Activated CD4-positive, CD25-positive, alpha-beta regulatory T cell treated with anti-CD3 and anti-CD28 coated beads, Interleukin-2, amount 50 U/mL, for 72 hours (primary cell): ENCODE measurements around the gene NT5C1A.

ENCODE experiments used
- DNase-seq: peaks from one replicate; pipeline ENCODE4 v3.0.0; 2021

The NT5C1A gene

DNA sequence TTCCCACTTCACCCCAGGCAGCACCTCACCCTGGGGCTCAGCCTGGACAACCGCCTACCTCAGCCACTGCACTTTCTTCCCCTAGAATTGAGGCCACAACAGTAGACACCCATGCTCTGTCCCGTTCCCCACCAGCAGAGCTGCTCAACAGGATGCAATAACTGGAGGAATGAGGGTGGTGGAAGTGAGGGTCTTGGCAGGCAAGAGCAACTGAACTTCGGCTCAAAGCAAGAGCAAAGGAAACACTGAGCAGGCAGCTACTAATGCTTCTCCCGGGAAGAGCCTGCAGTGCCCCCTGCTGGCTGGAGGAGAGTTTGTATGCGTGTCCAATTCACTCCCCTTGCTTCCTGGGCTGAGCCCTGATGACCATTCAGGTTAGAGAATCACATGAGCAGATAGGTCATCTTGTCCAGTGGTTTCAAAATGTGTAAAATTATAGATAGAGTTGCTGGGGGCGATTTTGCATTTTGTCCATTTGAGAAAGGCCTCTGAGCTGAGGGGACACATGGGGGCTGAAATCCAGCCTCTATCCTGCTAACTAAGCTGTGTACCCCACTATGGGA lies 13.9 kb downstream of the NT5C1A start:
- DNase-seq, result peak; percentile 66

DNA sequence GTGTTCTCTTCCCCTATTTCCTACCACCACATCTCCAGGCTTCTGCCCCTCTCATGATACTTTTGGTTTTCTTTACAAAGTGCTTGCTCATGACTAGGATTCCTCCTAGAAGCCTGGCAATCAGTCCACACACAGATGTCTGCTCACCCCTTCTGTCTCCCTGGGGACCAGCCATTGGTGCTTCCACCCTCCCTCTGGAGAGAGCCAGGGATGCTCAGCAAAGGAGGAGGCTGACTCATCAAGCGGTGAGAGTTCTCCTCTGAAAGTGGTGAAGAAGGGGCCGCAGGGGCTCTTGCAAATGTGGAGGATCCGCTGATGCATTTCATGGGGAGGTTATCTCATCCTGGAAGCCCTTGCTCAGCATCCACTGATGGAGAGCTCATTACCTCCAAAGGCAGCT lies 14.5 kb downstream of the NT5C1A start:
- DNase-seq, result no peak

DNA sequence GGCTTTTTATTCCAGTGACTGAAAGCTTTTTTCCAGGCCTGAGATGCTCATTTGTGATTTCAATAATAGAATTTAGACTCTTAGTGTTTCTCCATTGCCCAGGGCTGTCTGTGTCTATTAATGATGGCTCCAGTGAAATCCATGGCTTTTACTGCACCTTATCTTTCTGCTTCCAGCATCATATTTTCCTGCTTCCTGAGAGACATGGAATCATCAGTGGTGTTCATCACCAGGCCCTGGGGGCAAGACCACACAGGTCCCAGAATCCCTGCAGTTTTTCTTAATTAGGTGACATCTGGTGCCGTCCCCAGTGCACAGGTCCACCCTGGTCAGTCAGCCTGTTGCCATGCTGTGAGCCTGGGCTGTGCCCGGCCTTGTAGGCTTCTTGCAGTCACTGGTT lies 15.5 kb downstream of the NT5C1A start:
- no peak for DNase-seq

DNA sequence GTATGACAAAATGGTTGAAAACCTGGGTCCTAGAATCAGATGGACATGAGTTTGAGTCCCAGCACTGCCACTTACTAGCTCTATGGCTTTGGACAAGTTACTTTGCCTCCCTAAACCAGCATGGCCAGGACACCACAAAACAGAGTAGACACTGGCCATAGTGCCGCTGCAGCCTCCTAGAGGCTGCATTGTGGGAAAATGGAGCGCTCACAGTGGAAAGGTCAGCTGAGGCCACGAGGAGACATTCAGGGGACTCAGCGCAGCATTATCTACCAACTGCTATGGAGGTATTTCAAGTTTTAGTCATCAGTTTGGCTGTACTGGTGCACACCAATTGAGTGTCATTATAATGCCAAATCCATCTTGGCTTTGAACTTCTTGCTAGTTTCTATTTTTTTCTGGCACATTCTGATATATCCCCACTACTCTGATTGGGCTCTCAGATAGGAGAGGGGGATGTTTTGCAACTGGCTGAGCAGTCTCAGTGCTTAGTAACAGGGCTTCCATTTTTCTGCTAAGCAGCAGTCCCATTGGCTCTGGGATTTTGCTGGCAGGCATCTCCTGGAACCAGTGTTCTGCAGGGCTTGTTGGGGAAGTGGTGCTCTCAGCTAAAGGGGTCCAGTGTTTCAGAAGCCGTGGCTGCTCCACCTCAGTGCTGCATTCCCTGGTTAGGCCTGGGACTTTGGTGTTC lies 16.2 kb downstream of the NT5C1A start:
- DNase-seq, result no peak

DNA sequence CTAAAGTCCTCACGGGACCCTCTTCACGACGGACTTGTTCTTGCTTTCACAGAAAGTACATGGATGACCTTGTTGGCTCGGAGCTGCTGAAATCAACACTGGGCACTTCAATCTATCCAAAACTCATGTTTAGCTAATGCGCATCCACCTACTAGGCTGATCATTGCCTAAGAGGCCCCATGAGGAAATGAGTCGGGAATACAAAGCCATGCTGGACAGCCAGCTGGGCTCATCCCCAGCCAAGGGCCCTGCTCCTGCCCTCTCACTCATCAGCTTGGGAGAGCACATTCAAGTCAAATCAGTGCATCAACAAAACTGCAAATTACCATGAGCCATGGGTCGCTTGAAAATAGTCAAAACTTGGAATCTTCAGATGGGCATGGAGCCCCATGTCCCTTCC lies 17.6 kb downstream of the NT5C1A start:
- DNase-seq, result no peak

DNA sequence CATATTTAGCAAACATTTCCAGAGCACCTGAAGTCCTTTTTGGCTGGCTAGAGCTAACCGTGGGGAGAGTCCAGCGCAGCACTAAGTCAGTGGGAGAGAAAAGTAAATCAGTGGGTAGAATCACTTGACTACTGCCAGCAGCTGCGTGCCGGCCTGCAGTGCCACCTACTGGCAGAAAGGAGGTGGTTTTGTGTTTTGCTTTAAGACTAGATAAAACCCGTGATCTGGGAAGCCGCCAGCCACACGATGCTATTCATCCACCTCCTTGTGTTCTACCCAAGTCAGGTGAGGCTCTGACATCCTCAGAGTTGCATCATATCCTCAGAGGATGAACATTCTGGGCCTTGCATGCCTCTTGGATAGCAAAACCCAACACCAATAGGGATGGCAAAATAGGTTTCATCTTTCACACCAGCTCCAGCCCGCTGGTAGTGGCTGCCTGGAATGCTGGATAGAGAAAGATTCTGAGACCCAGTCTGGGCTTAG lies 18.3 kb downstream of the NT5C1A start:
- peak; percentile 74 for DNase-seq

DNA sequence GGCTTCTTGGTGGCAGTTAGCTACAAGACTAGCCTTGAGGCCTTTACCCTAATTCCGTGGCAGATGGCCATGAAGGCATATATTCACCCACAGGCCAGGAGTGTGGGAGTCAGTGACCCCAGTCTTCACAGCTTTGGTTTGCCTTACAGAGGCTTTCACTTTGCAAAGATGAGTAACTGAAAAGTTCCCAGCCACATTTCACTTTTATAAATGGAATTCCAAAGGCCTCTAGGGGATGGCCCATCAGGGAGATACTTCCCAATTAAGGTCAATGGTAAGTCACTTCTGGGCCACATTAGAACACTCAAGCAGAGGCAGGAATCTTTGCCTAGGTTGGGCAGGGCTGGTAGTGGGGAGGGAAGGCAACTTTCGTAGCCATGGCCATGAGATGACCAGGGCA lies 19.4 kb downstream of the NT5C1A start:
- DNase-seq, result no peak

DNA sequence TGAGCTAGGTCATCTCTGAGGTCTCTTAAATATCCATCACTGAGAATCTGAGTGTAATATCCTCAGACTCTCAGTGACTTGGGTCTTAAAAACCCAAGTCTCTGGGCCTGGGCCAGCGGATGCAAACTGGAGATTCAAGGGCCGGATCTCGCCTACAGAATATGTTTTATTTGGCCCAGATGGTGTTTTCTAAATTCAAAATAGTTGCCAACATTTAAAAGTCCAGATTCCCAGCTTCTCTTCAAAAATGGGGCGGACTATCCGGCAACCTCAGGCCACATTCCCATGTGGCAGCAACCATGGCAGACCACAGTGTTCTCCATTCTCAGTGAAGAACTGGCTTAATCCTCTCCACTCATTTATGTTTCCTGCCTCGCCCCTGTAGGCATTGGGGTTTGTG lies 19.8 kb downstream of the NT5C1A start:
- no peak for DNase-seq

DNA sequence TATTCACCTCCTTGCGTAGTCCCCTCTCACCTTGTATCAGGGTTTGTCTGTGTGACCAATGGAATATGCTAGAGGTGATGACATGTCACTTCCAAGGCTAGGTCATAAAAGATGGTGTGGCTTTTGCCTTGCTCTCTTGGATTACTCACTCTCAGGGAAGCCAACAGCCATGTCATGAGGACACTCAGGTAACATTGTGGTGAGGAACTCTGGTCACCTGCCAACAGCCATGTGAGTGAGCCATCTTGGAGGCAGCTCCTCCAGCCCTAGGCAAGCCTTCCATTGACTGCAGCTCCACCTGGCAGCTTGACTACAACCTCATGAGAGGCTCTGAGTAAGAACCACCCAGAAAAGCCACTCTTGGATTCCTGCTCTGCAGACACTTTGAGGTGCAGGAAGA lies 21.5 kb downstream of the NT5C1A start:
- no peak for DNase-seq

DNA sequence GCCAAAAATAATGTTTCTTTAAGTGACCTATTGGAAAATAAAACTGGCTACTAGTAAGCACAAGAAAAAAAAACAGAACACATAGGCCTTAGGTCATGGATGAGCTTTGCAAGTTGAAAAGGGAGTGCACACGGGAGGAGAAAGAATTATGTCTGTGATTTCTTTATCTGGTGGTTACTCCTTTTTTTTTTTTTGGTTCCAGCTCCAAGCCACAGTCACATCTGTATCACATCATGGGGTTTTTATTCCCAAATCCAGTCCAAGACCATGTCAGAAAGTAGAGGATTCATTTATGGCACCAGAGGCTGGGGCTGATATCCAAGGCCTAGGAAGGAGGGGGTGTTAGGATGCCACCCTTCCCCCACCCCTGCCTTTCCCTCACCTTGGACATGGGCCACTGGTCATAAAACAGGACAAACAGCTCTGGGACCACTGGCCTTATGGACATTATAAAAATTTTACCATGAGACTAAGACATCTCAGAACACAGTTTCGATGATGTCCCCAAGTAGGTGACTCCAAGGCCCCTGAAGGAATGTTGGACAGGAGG lies 22.2 kb downstream of the NT5C1A start:
- DNase-seq, result no peak

DNA sequence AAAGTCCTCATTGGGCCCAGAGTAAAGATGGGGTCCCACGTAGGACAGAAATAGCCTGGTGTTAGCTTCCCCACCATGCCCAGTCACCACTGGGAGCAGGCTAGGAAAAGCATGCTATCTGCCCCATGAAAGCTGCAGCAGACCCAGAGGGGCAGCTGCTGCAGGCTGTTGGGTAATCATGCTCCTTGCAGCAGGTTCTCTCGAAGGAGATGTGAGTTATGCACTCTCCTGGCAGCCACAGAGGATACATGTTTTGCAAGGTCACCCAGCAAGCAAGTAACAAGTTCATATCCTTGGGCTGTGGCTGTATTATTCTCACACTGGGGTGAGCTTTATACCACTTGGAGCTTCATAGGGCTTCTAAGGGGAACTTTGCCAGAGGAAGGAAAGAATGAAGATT lies 23.4 kb downstream of the NT5C1A start:
- no peak for DNase-seq

DNA sequence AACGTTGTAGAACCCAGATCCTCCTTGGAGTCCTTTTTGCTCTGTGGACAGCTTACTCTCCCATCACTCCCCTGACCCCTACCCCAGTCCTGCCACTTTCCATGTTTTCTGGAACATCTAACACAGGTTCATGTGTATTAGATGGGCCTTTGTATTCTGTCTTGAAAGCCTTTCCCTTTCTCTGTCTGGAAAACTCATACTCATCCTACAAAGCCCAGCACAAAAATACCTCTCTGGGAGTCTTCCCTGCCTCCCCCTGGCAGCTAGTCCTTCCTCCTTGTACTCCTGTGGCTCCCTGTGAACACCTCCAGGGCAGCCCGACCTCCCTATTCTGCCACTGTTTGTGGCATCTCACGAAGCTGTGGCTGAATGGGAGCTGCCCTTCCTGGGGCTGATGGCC lies 24.7 kb downstream of the NT5C1A start:
- no peak for DNase-seq

DNA sequence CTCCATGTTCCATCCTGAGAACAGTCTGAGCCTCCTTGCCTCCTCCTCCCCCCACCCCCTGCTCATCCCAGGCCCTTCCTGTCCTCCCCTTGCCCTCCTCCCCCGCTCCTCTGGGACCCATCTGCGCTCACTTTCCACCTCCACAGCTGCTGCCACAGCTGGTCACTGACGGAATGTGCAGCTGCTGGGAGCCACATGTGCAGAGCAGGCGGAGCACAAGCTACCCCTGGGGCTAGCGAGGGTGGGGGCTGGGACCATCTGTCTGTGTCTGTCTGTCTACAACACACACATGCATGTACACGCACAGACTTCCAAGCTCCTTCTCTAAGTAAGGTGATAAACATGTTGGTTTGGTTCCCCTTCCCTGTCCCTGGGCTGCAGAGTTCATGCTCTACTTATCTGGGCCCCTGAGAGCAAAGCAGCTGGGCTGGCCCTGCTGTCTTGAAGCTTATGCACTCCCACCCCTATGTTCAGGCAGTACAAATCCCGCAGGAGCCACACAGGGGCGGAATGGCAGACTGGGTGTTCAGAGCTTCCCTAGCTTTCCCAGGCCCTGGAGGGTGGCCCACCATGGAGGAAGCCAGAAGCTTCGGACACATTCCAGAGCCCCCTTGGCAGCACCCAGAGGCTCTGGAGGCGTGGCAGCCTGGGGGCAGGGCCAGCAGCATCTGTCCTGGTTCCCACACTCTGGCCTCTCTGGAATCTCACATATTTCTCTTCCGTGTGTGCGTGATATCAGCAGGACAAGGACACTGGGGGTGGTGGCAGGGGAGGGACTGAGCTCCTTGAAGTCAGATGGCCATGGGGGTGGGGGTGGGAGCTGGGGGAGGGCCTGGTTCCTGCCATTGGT lies 25.4 kb downstream of the NT5C1A start:
- no peak for DNase-seq

DNA sequence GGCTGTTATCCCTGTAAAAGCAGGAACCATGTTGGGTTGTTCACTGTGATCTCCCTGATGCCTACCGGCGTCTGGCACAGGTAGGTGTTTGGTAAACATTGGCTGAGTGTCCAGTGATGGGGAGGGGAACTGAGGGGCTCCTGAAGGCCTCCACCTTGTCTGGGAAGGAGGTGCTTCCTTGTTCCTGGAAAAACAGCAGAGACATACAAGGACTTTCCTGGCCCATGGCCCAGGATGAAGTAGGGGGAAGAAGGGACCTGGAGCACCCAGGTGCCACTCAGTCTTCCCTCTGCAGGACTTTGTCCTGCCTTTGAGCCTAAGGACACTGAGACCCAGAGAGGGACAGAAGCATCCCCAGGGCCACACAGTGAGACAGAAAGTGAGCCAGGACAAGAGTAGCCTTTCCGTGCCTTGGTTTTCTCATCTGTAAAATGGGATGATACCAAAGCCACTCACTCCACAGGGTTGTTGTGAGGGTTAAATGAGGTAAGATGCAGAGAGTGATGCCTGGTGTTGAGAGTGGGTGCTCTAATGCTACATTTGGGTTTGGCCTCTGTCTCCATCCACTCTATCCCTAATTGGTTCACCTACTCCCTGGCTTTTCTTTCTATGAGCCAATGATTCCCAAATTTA lies 26.4 kb downstream of the NT5C1A start:
- DNase-seq, result no peak

DNA sequence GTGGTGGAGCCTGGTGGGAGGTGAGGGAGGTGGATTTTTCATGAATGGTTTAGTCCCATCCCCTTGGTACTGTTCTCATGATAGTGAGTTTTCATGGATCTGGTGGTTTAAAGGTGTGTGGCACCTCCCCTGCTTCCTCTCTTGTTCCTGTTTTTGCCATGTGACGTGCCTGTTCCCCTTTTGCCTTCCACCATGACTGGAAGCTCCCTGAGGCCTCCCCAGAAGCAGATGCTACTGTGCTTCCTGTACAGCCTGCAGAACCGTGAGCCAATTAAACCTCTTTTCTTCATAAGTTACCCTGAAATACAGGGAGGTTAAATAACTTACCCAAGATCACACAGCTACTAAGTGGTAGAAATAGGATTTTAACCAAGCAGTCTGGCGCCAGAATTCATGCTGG lies 28.2 kb downstream of the NT5C1A start:
- no peak for DNase-seq

DNA sequence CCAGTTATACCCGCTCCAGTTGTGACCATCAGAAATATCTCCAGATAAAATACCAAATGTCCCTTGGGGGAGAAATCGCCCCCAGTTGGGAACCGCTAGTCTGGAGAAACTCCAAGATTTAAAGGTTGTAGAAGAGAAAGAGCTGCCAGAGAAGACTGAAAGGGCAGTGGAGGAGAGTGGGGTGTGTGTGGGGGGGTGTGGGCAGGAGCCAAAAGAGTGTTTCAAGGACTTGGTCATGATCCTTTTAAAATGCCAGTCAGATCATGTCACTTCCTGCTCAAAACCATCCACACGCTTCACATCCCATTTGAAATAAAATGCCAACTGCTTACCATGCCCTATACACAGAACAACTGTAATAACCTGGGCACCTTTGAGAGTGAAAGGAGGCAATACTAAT lies 29.1 kb downstream of the NT5C1A start:
- no peak for DNase-seq

DNA sequence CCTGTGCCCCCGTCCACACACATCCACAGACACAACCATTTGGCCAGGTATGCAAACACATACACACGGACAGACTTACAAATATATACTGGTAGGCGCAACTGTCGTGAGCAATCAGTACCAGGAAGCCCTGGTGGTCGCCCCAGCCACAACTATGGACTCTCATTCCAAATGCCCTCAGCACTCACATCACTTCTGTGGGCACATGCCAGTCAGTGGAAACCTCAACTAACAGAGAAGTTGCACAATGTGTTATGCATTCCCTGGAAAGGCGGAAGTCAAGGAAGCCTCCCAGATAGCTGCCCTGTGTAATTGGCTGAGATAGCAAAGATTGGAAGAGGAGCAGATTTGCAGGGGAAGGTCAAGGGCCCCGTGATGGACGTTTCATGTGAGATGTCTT lies 31.0 kb downstream of the NT5C1A start:
- no peak for DNase-seq

DNA sequence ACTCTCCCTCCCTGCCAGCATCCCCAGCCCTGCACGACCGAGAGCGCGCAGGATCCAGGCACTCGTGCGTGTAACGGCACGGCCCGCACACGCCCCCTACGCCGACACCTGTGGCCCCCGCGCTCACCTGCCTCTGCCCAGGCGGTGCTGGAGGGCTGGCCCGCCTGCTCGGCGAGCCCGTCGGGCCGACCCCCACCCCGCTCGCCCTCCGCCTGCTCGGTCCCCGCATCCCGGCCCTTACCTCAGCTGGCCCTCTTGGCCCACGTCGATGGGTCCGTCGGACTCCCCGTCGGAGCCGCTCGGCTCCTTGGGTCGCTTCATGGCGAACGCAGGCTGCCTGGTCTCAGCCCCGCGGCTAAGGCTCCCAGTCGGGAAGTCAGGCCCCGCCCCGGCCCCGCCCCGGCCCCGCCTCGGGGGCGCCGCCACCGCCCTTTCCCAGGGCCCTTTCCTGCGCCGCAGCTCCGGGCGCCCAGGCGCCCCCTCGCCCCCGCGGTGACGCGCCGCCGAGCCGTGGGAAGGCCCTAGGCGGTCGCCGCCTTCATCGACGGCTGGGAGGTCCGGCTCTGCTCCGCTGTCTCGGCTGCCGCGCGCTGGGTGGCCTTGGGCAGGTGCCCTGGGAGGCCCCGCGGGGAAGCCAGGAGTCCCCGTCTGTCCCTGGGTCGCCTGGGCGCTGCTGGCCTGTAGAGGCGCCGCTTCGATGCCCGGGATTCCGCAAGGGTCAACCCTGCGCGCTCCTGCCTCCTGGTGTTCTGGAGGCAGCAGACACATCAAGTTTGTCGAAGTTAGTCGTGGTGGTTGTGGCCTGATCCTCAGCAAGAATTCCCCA lies 32.4 kb downstream of the NT5C1A start, which contains the start of gene HEYL:
Gene HEYL, minus strand, starts transcription at position 339 of the 826 bp plus-strand sequence. Its CDS starts 18 bp downstream, at position 321.
- DNase-seq, result peak; percentile 56

DNA sequence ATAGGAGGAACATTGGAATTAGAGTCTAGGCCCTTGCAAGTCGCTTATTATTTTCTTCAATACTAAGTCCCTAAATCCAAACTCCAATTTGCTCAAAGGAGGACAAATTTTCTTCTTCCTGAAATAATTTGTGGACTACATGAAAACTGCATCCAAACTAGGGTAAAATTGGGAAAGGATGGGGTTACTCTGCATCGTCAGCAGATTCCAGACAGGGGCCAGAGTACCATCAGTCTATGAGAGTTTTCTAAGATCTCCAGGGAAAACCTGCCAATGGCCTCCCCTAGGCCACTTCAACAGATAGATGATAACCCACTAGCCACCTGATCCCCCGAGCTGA lies 33.0 kb downstream of the NT5C1A start:
- DNase-seq, result no peak

DNA sequence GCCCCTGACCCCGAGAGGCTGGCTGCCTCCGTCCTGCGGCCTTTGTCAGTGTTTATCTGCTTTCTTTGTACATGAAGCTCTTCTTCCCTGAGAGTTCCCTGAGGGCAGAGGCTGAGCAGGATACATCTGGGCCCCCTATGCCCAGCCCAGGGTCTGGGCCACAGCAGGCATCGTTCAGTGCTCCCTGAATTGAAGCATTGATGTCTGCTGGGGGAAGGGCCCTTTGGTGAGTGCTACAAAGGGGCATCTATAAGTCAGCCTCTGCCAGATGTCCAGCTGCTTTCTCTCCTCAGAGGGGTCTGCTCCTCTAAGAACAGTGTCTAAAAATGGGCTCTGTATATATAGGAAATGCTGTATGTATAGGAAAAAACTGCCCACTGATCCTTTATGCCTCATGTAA lies 34.5 kb downstream of the NT5C1A start:
- no peak for DNase-seq

DNA sequence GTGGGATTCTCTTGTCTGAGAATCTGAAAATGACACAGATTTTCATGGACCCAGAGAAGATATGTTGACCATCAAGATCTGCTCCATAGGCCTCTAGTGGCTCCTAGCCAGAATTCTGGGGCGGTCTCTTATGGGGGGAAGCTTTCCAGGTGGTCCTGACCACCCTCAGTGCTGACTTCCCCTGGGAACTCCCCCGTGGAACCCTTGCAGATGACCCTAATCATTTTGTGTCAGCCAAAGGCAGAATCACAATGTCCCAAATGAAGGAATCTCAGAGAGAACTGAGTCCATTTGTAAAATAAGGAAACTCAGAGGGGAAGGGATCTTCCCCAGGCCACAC lies 36.1 kb downstream of the NT5C1A start:
- DNase-seq, result no peak

DNA sequence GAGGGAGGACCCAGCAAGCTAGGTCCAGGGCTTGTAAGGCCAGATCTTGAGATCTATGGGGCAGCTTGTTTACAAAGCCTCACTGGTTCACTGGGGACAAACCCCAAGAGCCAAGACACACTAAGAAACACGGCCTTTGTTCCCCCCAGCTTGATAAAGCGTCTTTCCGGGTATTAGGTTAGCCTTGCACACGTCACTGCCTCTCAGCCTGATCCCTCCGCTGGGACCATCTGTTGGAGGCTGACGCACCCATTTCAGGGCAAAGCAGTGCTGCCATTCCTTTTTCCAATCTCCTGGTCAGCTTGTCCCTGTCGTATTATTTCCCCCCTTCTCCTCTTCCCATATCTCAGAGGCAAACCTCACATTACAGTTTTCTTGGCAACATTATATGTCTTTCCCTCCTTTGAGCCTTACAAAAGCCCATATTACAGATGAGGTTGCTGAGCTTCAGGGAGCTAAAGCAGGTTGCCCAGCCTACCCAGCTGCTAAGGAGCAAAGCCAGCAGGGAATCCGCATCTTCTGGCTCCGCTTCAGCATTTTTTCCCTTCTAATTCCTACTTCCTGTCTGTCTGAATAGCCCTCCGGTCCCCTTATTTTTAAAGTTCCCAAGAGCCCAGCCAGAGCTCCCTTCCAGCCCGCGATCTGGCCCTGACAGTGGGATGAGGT lies 36.6 kb downstream of the NT5C1A start:
- DNase-seq, result no peak
